HEK293 (cell line): ENCODE data around the gene RHOT1.

Experiments used
- CTCF ChIP-seq: fragments of 450-650 bp; formaldehyde crosslinking; IDR thresholded peaks from 2 replicates; pipeline ENCODE4 v1.5.1; 2016; ENCODE audit warnings: missing biosample characterization, missing genetic modification characterization
- KLF1 ChIP-seq: fragments of 450-650 bp; formaldehyde crosslinking; IDR thresholded peaks from 2 replicates; pipeline ENCODE4 v1.5.1; 2016; ENCODE audit warnings: missing biosample characterization, missing genetic modification characterization
- YY1 ChIP-seq: fragments of 450-650 bp; formaldehyde crosslinking; IDR thresholded peaks from 2 replicates; pipeline ENCODE4 v1.5.1; 2018; ENCODE audit warnings: missing biosample characterization, missing genetic modification characterization
- ZNF114 ChIP-seq: fragments of 450-650 bp; formaldehyde crosslinking; IDR thresholded peaks from 2 replicates; pipeline ENCODE4 v1.5.0; 2017; ENCODE audit warnings: missing biosample characterization, missing genetic modification characterization
- ZNF132 ChIP-seq: fragments of 450-650 bp; formaldehyde crosslinking; IDR thresholded peaks from 2 replicates; pipeline ENCODE4 v1.5.1; 2017; ENCODE audit warnings: missing biosample characterization, missing genetic modification characterization, borderline replicate concordance
- ZNF449 ChIP-seq: fragments of 450-650 bp; formaldehyde crosslinking; IDR thresholded peaks from 2 replicates; pipeline ENCODE4 v1.5.1; 2017; ENCODE audit warnings: missing biosample characterization, mild to moderate bottlenecking, missing genetic modification characterization, moderate library complexity
- ZNF529 ChIP-seq: fragments of 450-650 bp; formaldehyde crosslinking; IDR thresholded peaks from 2 replicates; pipeline ENCODE4 v1.5.1; 2017; ENCODE audit warnings: missing genetic modification characterization, missing biosample characterization; ENCODE audit not compliant: insufficient replicate concordance
- ZNF660 ChIP-seq: fragments of 450-650 bp; IDR thresholded peaks from 2 replicates; pipeline ENCODE4 v1.5.1; 2018; ENCODE audit warnings: missing biosample characterization, mild to moderate bottlenecking, missing genetic modification characterization
- ZNF707 ChIP-seq: fragments of 450-650 bp; formaldehyde crosslinking; IDR thresholded peaks from 2 replicates; pipeline ENCODE4 v1.5.1; 2016; ENCODE audit warnings: missing biosample characterization, missing genetic modification characterization

- TF ChIP-seq ZNF529 (tag by site-specific recombination) (no peak), CTCF (tag by site-specific recombination) (no peak), ZNF449 (tag by site-specific recombination) (no peak), YY1 (tag by site-specific recombination) (no peak), ZNF114 (tag by site-specific recombination) (no peak), KLF1 (tag by site-specific recombination) (no peak), ZNF660 (tag by site-specific recombination) (no peak), ZNF132 (tag by site-specific recombination) (no peak), ZNF707 (tag by site-specific recombination) (no peak)
Measured at GRCh38 chr17:32226886-32227285, 84.6 kb downstream of the RHOT1 start.
